ENCODE data around the gene RPLP2.

The RPLP2 gene

DNA sequence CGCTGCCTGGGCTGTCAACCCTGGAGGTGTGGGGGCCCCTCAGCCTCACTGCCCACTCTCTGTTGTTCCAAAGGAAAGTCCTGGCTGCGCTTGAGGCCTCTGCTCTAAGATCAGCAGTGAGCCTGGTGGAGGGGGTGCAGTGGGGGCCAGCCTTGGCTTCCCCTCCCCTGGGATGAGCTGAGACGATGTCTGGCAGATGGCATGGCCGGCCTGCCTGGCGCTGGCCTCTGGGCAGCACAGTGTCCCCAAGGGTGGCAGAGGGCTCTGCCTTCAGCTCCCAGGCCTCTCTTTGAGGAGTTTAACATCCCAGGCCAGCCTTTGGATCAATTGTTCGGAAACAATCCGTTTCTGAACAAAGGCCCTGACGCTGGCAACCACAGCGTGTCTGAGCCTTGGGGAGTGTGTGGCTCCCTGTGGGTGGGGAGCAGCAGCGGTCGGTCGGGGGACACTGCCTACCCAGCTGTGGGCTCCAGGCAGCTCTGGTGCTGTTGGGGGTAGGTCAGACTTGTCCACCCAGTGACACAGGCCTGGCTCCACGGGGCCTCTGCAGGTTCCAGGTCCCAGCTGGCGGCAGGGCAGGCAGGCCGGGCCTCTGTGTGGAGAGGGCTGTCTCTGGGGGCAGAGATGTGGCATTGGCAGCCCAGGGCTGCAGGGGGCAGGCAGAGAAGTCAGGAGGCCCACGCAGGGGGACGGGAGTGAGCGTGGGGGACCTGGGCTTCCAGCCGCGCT lies 45.0 kb downstream of the RPLP2 start:
- DNase-seq = no peak

GRCh38 chr11:855330-855674 lies 45.5 kb downstream of the RPLP2 start:
- no peak for DNase-seq

DNA sequence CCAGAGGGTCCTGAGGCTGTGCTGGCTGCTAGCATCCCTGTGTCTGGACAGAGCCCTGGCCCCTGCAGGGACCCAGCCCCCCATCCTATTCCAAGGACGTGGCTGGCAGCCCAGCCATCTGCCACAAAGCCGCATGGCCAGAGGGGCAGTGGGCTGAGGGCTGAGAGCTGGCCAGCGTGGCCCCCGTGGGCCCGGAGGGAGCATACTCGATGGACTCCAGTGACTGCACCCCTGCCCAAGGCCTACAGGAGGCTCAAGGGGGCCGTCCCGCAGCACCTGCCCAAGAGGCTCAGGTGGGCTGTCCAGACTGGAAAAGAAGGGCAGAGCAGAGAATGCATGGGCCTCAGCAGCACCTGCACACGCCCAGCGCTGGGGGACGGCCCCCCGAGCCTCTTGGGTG lies 46.0 kb downstream of the RPLP2 start:
- no peak for DNase-seq

- no peak for DNase-seq
Observed at GRCh38 chr11:856397-856796, 46.6 kb downstream of the RPLP2 start.

DNA sequence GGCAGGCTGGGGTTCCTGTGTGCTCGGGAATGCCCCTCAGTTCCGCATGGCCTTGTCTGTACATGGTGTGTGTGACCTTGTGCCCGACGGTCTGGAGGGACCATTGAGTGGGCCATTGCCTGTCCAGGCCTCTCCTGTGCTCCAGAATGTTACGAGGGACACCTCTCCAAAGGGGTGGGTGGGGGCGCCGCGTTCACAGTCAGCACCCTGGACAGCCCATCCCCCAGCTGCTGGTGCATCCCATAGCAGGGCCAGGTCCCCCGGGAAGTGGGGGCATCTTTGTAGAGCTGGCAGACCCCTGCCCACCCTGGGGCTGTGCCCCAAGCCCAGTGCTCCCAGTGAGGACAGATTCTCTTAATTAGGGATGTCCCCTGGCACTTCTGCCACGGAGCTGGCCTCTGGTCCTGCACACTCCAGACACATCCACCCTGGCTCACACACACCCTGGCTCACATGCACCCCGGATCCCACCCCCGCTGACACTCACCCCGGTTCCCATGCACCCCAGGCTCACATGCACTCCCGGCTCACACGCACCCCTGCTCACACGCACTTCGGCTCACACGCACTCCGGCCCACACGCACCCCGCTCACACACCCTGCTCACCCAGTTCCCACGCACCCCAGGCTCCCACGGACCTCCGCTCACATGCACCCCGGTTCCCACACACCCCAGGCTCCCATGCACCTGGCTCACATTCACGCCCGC lies 48.4 kb downstream of the RPLP2 start:
- DNase-seq = no peak

- no peak for DNase-seq
Observed at GRCh38 chr11:858762-859339, 49.1 kb downstream of the RPLP2 start.

GRCh38 chr11:859394-860131 lies 49.8 kb downstream of the RPLP2 start:
- no peak for DNase-seq

DNA sequence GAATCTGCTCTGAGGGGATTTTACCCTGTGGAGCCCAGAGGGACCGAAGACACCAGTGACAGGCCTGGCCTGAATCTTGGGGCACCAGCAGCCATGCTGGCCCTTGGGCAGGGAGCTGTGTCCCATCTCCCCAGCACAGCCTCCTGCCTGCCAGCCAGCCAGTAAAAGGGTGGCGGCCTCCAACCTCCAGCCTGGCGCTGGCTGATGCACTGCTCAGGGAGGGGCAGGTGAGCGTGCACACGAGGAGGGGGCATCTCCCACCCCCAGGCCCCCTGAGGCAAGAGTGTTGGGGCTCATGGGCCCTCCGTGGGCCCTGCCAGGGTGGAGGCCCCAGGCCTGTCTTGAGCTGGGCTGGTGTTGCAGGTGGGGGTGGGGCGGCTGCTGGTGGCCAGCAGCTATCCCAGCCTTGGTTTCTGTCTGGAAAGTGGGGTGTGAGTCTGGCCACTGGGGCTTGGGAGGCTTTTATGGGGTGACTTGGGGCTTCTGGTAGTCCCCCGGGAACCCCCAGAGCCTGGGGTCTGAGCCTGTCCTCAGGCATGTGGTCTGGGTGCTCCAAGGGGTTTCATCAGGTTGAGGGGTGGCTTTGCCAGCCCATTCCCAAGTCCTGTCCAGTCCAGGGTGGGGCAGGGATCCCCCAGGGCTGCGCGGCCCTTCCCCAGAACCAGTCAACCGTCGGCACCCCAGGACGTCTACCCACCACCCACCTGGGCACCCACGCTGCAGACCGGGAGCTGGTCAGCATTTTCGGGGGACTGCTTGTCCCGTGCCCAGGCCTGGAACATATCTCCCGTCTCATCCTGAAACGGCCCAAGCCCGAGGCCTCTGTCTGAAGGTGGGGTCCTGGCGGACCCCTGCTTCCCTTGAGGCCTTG lies 50.7 kb downstream of the RPLP2 start:
- no peak for DNase-seq

DNA sequence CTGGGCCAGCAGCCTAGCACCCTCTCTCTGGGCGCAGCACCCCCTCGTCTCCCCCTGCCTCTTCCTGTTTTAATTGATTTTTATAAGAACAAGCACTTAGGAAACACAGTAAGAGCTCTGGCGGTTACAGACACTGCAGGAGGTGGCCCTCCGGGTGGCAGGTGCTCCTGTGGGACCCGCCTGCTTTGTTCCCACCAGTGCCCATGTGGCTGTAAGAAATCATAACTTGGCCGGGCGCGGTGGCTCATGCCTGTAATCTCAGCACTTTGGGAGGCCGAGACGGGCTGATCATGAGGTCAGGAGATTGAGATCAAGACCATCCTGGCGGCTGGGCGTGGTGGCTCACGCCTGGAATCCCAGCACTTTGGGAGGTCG lies 51.3 kb downstream of the RPLP2 start:
- no peak for DNase-seq

DNA sequence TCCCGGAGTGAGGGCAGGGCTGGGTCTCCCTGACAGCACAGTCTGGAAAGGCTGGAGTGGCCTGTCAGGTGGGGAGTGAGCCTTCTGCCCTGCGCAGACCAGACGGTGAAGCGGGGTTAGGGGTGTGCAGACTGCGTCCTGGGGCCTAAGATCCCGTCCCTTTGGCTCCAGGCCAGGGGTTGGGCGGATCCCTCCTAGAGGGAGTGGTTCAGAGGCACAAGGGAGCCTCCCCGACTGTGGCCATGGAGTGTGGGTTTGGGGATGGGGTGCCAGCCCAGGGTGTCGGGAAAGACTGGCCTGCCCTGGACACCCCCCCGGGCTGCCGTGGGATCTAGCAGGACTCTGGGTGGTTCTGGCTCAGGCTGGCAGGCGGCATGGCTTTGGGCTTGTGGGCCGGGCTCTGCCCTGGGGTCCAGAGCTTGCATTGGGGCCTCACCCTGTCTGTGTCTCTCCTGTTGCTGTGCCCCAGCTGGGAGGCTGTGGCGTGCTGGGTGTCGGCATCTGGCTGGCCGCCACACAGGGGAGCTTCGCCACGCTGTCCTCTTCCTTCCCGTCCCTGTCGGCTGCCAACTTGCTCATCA lies 52.4 kb downstream of the RPLP2 start:
- DNase-seq = no peak

Measured in CD4-positive, alpha-beta T cell treated with Interferon gamma for 1 hour (primary cell).